Stomach (tissue), 4 donors: ENCODE results near the gene RASSF6.

ENCODE experiments used
- POLR2A ChIP-seq, 4 donors: fragments of 450-650 bp; IDR thresholded peaks; one replicate each; pipeline ENCODE4 v1.6.1; 2016; ENCODE audit warnings: antibody characterized with exemption in 4 of 4, control low read depth in 2 of 4, mild to moderate bottlenecking in 1 of 4, moderate library complexity in 1 of 4
- POLR2AphosphoS5 ChIP-seq, 3 donors: sonication (generic); formaldehyde crosslinking; IDR thresholded peaks; one replicate each; pipeline ENCODE4 v1.6.1; 2016; ENCODE audit warnings: antibody characterized with exemption in 3 of 3
- TF ChIP-seq, protein P1 (sequence below), 7 experiments: fragments of 450-650 bp in 4 of 7; fragments of 200-600 bp in 3 of 7; sonication (generic) in 3 of 7; IDR thresholded peaks; one replicate each; pipeline ENCODE4 v1.5.1; 2016 to 2019; ENCODE audit warnings: antibody characterized with exemption in 7 of 7, control low read depth in 2 of 7, mild to moderate bottlenecking in 1 of 7

DNA sequence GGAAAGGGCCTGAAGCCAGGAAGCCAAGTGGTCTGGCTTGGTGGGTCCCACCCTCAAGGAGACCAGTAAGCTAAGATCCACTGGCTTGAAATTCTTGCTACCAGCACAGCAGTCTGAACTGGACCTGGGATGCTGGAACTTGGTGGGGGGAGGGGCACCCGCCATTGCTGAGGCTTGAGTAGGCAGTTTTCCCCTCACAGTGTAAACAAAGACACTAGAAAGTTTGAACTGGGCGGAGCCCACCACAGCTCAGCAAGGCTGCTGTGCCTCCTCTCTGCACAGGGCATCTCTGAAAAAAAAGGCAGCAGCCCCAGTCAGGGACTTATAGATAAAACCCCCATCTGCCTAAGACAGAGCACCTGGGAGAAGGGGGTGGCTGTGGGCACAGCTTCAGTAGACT lies 75.6 kb downstream of the RASSF6 start:
- TF ChIP-seq, protein P1, sequence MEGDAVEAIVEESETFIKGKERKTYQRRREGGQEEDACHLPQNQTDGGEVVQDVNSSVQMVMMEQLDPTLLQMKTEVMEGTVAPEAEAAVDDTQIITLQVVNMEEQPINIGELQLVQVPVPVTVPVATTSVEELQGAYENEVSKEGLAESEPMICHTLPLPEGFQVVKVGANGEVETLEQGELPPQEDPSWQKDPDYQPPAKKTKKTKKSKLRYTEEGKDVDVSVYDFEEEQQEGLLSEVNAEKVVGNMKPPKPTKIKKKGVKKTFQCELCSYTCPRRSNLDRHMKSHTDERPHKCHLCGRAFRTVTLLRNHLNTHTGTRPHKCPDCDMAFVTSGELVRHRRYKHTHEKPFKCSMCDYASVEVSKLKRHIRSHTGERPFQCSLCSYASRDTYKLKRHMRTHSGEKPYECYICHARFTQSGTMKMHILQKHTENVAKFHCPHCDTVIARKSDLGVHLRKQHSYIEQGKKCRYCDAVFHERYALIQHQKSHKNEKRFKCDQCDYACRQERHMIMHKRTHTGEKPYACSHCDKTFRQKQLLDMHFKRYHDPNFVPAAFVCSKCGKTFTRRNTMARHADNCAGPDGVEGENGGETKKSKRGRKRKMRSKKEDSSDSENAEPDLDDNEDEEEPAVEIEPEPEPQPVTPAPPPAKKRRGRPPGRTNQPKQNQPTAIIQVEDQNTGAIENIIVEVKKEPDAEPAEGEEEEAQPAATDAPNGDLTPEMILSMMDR (IDR thresholded peaks at IDR 0.05) = no peak
- TF ChIP-seq POLR2AphosphoS5 (IDR thresholded peaks at IDR 0.05) = no peak
- TF ChIP-seq POLR2A (IDR thresholded peaks at IDR 0.05) = no peak
